Gastroesophageal sphincter (tissue), 4 donors: ENCODE measurements around the gene C8A. TPM values are rescaled to one million over a fixed set of nuclear protein-coding genes. Genes with fewer than 3 reads are reported as not detected.

Source experiments
- ATAC-seq: fragments of 150-250 bp; one replicate; pipeline ENCODE4 v1.9.1; 2016; ENCODE audit warnings: mild to moderate bottlenecking, moderate library complexity
- H3K27ac ChIP-seq, 4 donors: fragments of 200-600 bp; sonication (generic) in 3 of 4; 1 replicate in 3 of 4; 2 replicates in 1 of 4; pipeline ENCODE4 v1.5.1; 2016 to 2019
- H3K27me3 ChIP-seq: fragments of 200-600 bp; sonication (generic); one replicate; pipeline ENCODE4 v1.5.1; 2019
- H3K36me3 ChIP-seq, 2 donors: fragments of 200-600 bp; sonication (generic); one replicate each; pipeline ENCODE4 v1.5.1; 2019; ENCODE audit warnings: control low read depth in 1 of 2
- H3K4me1 ChIP-seq, 3 donors: fragments of 200-600 bp; sonication (generic); 1 replicate in 2 of 3; 2 replicates in 1 of 3; pipeline ENCODE4 v1.5.1; 2016 to 2019; ENCODE audit warnings: control low read depth in 2 of 3
- H3K4me3 ChIP-seq, 2 donors: fragments of 200-600 bp; sonication (generic); one replicate each; pipeline ENCODE4 v1.5.1; 2019; ENCODE audit warnings: mild to moderate bottlenecking in 1 of 2, moderate library complexity in 1 of 2
- H3K9me3 ChIP-seq, 3 donors: fragments of 200-600 bp; sonication (generic); one replicate each; pipeline ENCODE4 v1.5.1; 2017 to 2019; ENCODE audit warnings: control low read depth in 2 of 3
- EP300 ChIP-seq: sonication (generic); formaldehyde crosslinking; IDR thresholded peaks from one replicate; pipeline ENCODE4 v1.6.1; 2017; ENCODE audit warnings: antibody characterized with exemption, mild to moderate bottlenecking
- POLR2A ChIP-seq, 2 donors: fragments of 450-650 bp; IDR thresholded peaks; one replicate each; pipeline ENCODE4 v1.6.1; 2017; ENCODE audit warnings: antibody characterized with exemption in 2 of 2, mild to moderate bottlenecking in 2 of 2, moderate library complexity in 1 of 2
- POLR2AphosphoS5 ChIP-seq: sonication (generic); formaldehyde crosslinking; IDR thresholded peaks from one replicate; pipeline ENCODE4 v1.6.1; 2017; ENCODE audit warnings: antibody characterized with exemption
- WGBS, 2 donors: methylation state at CpG; one replicate each; pipeline ENCODE4 v1.1.5; 2018; ENCODE audit warnings: low coverage in 1 of 2; 5-methylcytosine and 5-hydroxymethylcytosine counted together
- total RNA-seq, 4 donors: library from RNA; depleted of rRNA; stranded (reverse); fragments of >200 nt; gene quantifications; one replicate each; pipeline ENCODE4 v1.1.0, GENCODE V29; 2016
- TF ChIP-seq, protein P1 (sequence below), 4 experiments: fragments of 200-600 bp in 2 of 4; fragments of 450-650 bp in 2 of 4; sonication (generic) in 1 of 4; IDR thresholded peaks; one replicate each; pipeline ENCODE4 v1.5.1; 2017 to 2019; ENCODE audit warnings: antibody characterized with exemption in 4 of 4, mild to moderate bottlenecking in 2 of 4, moderate library complexity in 2 of 4

Gene C8A
- total RNA-seq, 4 donors from 2014 or later: not detected

DNA sequence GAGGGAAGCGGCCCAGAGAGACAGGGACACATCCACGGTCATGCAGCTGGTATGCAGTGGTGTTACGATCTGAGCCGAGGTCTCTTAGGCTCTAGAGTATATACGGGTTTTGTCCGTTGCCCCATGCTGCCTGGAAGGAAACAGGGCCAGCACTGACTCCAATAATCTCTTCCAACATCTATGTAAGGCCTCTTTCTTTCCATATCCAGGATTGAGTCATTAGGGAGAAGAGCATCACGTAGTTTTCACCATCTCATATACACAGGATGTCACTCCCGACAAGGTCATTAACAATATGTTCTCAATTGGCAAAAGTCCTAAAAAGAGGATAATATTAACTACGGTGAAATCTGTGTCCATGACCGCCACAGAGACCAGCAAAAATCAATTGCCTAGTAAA, 106.8 kb downstream of the C8A start:
- Histone ChIP-seq H3K27me3 (no peaks in the 10 kb centered on the region), H3K36me3 (no peaks in the 10 kb centered on the region), H3K9me3 (no peaks in the 10 kb centered on the region), H3K4me3 (no peak overlapping the region), H3K4me1 (no peaks in the 10 kb centered on the region), H3K27ac (no peak overlapping the region)
- TF ChIP-seq EP300 (no peak), POLR2AphosphoS5 (no peak), POLR2A (IDR thresholded peaks at IDR 0.05) (no peak)
- TF ChIP-seq, protein P1, sequence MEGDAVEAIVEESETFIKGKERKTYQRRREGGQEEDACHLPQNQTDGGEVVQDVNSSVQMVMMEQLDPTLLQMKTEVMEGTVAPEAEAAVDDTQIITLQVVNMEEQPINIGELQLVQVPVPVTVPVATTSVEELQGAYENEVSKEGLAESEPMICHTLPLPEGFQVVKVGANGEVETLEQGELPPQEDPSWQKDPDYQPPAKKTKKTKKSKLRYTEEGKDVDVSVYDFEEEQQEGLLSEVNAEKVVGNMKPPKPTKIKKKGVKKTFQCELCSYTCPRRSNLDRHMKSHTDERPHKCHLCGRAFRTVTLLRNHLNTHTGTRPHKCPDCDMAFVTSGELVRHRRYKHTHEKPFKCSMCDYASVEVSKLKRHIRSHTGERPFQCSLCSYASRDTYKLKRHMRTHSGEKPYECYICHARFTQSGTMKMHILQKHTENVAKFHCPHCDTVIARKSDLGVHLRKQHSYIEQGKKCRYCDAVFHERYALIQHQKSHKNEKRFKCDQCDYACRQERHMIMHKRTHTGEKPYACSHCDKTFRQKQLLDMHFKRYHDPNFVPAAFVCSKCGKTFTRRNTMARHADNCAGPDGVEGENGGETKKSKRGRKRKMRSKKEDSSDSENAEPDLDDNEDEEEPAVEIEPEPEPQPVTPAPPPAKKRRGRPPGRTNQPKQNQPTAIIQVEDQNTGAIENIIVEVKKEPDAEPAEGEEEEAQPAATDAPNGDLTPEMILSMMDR (IDR thresholded peaks at IDR 0.05): no peak
- WGBS, 2 donors: 62 to 71% methylated on average over 8 to 9 of the region's 10 CpGs
- ATAC-seq: peak; percentile 31

- H3K27ac ChIP-seq: no peak overlapping the region
- no peaks in the 10 kb centered on the region for H3K36me3 ChIP-seq
- no peak for ATAC-seq
- no peak overlapping the region for H3K4me3 ChIP-seq
- peaks cover 5% of the 10 kb centered on the region for H3K27me3 ChIP-seq
- TF ChIP-seq POLR2AphosphoS5 (no peak), POLR2A (IDR thresholded peaks at IDR 0.05) (no peak), EP300 (no peak)
- TF ChIP-seq, protein P1 (IDR thresholded peaks at IDR 0.05): no peak
- no peaks in the 10 kb centered on the region for H3K4me1 ChIP-seq
- WGBS, 2 donors: 81 to 93% methylated on average over 4 of the region's 4 CpGs
- H3K9me3 ChIP-seq: no peaks in the 10 kb centered on the region
These were observed 109.1 kb downstream of the C8A start for GRCh38 chr1:56963667-56964066.

- peaks cover 5% of the 10 kb centered on the region for H3K27me3 ChIP-seq
- ATAC-seq: no peak
- no peak for TF ChIP-seq EP300
- TF ChIP-seq, protein P1 (IDR thresholded peaks at IDR 0.05): no peak
- TF ChIP-seq POLR2A (IDR thresholded peaks at IDR 0.05): no peak
- no peak for TF ChIP-seq POLR2AphosphoS5
These were observed 109.9 kb downstream of the C8A start for GRCh38 chr1:56964349-56965017.

GRCh38 chr1:56965191-56965590, 110.6 kb downstream of the C8A start:
- H3K9me3 ChIP-seq: peaks cover 0 to 9% (median 0%) of the 10 kb centered on the region in 3 donors
- ATAC-seq: no peak
- no peak for TF ChIP-seq POLR2AphosphoS5
- no peak for TF ChIP-seq POLR2A (IDR thresholded peaks at IDR 0.05)
- no peak for TF ChIP-seq EP300
- TF ChIP-seq, protein P1 (IDR thresholded peaks at IDR 0.05): no peak
- no peaks in the 10 kb centered on the region for H3K36me3 ChIP-seq
- H3K4me1 ChIP-seq: no peaks in the 10 kb centered on the region
- peaks cover 5% of the 10 kb centered on the region for H3K27me3 ChIP-seq
- no peak overlapping the region for H3K27ac ChIP-seq
- 78% methylated on average over 1 of the region's 3 CpGs for WGBS, 2 donors
- H3K4me3 ChIP-seq: no peak overlapping the region

More at GRCh38 chr1:56964349-56965017, 109.9 kb downstream of the C8A start:
- Histone ChIP-seq H3K27ac (no peak overlapping the region), H3K4me1 (no peaks in the 10 kb centered on the region), H3K9me3 (peaks cover 0 to 8% (median 0%) of the 10 kb centered on the region in 3 donors), H3K4me3 (no peak overlapping the region), H3K36me3 (no peaks in the 10 kb centered on the region)
- 83 to 85% methylated on average over 2 to 9 of the region's 9 CpGs for WGBS, 2 donors
